Amygdala (tissue), 56 donors: Measurements from ENCODE around the gene CYP27A1.

Source experiments
- DNase-seq, 56 donors: peaks; one replicate each; lab custom pipeline; 2025; lab: John Stamatoyannopoulos, UW

CYP27A1 gene

DNA sequence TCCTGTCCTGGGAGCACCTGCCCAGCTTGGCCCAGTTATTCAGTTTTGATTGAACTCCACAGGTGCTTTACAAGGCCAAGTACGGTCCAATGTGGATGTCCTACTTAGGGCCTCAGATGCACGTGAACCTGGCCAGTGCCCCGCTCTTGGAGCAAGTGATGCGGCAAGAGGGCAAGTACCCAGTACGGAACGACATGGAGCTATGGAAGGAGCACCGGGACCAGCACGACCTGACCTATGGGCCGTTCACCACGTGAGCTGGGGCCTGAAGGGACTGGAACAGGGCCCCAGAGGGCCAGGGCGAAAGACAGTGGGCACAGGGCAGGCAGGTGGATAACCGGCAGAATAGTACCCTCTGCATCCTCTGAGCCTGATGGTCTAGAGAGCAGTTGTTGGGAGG is 27.6 kb downstream of the CYP27A1 start:
- DNase-seq, result no peak

DNA sequence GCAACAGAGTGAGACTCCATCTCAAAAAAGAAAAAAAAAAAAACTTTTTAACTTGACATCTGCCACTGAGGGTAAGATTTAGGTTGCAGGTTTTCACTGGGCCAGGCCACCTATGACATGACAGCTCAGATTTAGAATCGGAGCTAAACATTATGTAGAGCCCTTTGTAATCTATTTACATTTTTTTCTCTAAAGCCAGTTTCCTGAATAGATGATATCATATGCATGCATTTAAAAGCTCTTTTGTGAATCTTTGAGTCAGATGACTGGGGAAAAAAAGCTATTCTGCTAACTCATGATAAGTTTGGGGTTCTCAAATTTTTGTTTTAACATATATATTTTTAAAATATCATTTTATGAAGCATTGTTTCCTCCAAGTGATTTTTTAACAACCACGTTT is 28.3 kb downstream of the CYP27A1 start:
- DNase-seq, result no peak

DNA sequence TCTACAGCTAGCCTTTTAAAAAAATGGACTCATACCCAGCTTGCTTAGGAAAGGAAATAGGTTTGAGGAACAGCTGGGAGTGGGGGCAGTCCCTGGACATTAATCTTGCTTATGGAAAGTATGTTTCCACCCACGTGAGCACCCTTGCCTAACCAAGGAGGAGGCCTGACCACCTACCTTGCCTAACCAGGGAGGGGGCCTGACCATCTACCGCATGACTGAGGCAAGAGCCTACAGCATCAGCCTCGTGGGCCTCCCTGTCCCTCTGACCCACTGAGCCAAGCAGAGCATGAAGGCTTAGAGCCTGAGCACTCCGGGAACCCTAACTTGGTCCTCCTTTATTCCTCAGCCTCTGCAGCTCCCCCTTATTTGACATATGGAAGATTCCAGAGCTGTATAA is 29.4 kb downstream of the CYP27A1 start:
- no peak for DNase-seq

DNA sequence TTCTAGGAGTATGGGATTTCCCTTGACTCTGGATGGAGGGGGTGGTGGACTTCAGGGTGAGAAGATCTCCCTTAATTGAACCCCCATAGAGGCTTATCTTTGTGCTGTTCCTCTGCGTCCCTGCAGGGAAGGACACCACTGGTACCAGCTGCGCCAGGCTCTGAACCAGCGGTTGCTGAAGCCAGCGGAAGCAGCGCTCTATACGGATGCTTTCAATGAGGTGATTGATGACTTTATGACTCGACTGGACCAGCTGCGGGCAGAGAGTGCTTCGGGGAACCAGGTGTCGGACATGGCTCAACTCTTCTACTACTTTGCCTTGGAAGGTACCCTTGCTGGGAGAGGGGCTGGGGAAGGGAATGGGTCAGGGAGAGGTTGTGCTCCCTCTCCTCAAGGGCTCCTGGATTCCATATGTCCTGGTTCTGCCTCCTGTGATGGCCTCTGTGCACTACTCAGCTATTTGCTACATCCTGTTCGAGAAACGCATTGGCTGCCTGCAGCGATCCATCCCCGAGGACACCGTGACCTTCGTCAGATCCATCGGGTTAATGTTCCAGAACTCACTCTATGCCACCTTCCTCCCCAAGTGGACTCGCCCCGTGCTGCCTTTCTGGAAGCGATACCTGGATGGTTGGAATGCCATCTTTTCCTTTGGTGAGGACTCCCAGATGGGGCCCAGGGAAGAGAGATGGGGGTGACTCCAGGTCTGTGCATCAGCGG is 30.3 kb downstream of the CYP27A1 start:
- no peak for DNase-seq

DNA sequence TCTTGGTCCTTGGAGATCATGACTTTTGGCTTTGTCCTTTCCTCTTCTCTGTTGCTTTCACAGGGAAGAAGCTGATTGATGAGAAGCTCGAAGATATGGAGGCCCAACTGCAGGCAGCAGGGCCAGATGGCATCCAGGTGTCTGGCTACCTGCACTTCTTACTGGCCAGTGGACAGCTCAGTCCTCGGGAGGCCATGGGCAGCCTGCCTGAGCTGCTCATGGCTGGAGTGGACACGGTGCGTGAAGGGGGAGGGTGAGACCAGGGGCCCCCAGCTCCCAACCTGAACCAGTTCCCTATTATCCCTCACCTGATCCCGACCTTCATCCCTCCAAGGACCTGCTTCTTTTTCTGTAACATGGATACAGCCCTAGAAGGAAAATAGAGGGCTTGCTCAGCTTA is 30.9 kb downstream of the CYP27A1 start:
- DNase-seq, result no peak

DNA sequence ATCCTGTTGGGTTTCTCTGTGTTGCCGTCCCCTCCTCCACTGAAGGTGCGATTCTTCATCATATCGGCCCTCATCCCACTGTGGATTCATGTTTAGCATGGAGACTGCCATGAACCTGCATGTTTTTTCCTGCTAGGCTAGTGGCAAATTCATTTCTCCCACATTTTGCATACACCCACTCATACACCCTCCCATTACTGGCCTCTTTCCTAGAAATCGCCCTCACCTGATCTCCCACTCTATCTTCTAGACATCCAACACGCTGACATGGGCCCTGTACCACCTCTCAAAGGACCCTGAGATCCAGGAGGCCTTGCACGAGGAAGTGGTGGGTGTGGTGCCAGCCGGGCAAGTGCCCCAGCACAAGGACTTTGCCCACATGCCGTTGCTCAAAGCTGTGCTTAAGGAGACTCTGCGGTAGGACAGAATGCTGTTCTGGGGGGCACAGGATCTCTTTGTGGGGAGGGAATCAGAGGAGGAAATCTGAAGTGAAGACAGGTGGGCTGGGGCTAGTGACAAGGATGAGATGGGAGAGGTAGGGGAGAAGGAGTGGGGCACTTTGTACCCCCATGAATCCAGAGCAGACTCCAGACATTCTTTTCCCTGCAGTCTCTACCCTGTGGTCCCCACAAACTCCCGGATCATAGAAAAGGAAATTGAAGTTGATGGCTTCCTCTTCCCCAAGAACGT is 32.0 kb downstream of the CYP27A1 start:
- no peak for DNase-seq

DNA sequence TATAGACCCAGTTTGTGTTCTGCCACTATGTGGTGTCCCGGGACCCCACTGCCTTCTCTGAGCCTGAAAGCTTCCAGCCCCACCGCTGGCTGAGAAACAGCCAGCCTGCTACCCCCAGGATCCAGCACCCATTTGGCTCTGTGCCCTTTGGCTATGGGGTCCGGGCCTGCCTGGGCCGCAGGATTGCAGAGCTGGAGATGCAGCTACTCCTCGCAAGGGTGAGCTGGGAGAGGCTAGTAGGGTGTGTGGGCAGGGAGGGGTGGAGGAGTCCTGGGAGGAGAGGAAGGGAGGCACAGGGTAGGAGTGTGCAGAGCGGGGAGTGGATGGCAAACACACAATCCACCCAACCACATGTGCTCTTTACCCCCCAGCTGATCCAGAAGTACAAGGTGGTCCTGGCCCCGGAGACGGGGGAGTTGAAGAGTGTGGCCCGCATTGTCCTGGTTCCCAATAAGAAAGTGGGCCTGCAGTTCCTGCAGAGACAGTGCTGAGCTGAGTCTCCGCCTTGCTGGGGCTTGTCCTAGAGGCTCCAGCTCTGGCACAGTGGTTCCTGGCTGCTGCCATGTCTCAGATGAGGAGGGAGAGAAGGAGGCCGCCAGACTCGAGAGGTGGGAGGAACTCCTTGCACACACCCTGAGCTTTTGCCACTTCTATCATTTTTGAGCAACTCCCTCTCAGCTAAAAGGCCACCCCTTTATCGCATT is 32.7 kb downstream of the CYP27A1 start:
- no peak for DNase-seq

DNA sequence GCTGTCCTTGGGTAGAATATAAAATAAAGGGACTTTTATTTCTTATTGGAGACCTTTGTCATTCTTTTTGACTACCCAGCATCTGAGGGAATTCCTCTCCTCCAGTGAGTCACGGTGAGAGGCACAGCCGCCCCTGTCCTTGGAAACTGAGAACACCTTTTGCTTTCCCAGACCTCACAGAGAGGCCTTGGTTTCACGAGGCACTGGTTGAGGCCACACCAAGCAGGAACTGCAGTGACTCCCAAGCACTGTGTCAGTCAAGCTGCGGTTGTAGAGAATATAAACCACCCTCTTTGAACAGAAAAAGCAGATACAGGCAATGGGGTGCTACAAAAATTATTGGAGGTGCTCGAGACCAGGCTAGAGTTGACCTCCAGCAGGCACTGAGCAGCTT is 33.3 kb downstream of the CYP27A1 start:
- DNase-seq, result no peak

DNA sequence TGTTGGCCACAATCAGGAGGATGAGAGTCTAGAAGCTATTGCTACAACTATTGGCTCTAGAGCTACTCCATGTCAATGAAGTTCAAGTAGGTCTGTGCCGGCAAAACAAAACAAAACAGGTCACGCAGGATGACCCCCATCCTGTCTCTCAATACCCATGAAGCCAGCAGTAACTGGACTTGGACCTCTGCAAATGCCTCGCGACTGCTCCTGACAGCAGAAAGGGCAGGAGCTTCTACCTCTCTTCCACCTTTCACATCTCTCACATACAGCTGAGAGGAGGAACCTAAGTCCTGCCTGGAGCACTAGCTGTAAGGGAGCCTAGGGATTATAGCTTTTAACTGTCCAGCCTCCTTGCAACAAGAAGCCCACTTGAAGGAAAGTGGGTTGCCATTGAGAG is 33.7 kb downstream of the CYP27A1 start:
- DNase-seq, result no peak

DNA sequence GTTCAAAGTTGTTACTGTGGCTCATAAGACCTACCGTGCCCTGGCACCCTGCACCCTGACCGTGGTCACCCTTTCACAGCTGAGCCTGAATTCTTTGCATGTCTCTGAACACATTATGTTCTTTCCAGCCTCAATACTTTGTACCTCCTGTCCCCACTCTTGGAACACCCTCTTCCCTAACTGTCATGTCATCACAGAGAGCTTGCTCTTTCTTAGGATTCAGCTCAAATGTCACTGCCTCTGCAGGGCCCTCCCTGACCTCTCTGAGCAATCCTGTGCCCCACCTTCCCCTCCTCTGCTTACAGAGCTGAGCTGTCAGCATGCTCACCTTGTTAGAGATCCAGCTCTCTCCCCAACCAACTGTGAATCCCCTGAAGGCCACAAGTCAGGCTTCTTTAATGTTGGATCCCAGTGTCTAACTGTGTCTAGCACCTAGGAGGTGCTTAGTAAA is 34.6 kb downstream of the CYP27A1 start:
- no peak for DNase-seq

DNA sequence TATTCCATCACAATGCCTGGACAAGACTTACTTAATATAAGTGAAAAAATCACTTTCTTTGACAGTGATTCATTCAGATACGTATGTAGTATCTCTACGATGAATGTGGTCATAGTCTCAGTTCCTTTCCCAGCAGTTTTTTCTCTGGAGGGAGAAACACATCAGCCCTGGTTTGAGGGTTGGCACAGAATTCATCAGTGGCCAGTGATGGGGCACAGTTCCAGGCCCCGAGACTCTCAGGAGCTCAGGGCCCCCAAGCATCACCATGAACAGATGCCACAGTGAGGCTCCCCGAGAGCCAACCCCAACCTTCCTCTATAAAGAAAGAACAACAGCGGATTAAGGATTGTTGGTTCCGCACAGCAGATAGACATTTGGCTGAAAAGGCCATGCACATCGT is 37.1 kb downstream of the CYP27A1 start:
- no peak for DNase-seq

DNA sequence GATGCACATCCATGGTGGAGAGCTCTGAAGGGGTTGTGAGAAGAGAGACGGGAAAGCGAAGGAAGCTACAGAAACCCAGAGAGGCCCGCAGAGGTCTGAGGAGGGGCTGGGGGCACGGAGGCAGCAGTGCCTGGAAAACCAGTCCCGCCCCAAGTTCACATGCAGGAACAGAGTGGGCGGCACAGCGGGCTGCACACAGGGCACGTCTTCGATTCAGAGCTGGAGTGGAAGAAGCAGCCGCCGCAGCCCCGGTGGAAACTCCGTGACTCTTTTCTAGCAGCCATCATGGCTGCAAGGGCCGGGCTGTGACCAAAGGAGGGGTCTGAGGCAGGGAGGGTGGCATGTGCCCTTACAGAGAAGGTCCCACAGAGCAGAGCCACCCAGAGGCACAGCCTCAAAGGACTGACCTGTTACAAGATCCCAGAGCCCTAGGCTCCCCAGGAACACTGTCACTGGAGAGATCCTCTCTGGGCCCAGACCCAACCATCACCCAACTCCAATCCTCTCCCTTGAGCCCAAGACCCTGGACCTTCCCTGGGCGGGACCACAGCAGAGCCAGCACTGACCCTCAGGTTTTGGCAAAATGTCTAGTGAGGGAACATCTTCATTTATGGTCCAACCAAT is 38.9 kb downstream of the CYP27A1 start:
- no peak for DNase-seq

DNA sequence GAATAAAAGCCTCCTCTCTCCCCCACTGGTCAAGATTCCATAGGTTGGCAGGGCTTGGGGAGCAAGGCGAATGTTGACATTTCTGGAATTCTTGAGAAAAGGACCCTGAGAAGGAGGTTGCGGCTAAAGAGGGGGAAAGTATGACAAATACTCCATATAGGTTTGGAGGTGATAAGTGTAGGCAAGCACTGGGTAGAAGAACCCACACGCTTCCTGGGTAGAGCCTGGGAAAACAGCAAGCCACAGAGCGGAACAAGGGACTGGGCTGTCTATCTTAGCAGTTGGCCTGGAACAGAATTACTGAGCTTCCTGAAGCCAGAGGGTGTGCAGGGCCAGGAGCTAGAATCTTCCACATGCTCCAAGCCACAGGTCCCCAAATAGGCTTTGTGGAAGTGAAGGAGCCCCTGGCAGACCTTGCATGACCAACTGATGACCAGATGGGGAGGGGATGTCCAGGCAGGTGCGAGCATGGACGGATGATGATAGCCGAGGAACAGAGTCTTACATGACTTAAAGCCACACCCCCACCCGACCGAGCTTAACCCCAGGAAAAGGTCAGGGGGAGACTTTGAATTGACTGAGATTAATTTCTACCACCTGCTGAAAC is 39.8 kb downstream of the CYP27A1 start:
- no peak for DNase-seq

DNA sequence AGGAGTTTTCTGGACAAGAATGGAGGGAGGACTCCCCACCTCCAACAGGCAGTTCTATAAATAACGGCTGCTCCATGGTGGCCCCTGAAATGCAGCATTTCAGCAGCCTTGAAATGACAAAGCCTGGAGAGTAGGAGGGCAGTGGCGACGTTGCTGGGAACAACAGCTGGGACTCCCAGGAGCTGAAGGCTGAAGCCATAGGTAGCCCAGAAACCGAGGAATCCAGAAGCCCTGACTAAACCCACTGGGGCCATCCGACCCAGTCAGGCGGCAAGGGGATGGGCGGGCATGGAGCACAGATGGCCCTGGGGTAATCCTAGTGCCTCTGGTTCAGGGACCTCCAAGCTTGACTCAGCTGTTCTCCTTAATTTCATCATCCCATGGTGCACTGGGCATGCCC is 40.7 kb downstream of the CYP27A1 start:
- no peak for DNase-seq

DNA sequence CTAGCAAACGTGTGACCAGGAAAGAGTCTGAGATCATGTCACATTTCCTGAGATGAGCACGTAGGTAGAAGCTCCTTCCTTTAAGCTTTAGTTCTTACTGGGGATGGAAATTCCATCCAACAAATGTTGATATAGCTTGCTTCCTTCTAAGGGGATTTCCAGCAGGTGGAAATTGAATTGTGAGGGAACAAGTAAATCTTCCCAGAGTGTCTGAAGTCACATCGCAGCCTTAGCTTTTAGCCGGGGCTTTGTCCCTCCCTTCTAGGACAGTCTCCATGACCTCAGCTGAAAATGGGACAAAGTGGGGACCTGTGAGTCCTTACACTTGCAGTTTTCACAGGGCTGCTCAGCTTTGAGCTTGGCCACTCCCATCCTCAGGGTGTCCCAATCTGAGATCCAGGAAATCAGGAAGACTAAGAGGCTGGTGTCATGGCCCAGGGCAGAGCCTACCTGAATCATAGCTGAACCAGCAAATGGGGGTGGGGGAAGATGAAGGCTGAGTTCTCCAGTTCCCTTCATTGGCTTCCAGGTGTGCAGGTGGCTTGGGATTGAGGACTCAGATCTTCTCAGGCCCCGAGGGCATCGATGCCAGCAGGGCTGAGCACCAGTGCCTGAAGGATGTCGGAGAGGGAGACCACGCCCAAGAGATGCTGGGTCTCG is 41.4 kb downstream of the CYP27A1 start:
- no peak for DNase-seq

DNA sequence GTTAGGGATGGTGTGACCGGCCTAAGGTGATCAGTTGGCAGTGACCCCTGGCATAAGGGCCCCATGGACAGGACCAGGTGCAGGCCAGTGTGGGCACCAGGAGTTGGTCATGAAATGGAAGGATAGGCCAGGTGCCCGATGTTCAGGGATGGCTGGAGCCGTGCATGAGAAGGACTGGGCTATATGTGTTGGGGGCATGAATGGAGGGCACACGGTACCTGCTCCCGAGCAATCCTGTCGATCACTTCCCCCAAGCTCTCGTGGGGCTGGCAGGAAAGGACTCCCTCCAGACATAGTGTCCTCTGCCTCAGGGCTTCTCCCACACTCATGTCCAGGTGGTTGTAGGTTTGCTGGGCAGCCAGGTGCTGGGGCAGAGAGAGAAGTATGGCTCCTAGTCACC is 42.1 kb downstream of the CYP27A1 start:
- DNase-seq, result no peak

DNA sequence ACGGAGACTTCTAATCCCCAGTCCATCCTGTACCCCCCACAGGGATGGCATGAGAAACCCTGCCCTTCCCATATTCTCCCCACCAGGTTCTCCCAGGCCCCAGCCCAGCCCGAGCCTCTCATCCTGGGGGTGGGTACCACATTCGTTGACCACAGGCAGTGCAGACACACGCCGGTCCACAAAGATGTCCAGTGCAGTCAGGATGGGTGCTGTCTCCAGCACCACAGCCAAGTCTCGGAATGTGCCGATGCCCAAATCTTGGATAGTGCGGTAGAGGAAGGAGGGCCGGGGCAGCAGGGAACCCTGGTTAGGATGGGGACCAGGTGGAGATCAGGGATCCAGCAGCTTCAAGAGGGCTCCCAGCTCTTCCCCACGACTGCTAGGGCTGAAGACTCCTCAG is 44.8 kb downstream of the CYP27A1 start:
- no peak for DNase-seq

DNA sequence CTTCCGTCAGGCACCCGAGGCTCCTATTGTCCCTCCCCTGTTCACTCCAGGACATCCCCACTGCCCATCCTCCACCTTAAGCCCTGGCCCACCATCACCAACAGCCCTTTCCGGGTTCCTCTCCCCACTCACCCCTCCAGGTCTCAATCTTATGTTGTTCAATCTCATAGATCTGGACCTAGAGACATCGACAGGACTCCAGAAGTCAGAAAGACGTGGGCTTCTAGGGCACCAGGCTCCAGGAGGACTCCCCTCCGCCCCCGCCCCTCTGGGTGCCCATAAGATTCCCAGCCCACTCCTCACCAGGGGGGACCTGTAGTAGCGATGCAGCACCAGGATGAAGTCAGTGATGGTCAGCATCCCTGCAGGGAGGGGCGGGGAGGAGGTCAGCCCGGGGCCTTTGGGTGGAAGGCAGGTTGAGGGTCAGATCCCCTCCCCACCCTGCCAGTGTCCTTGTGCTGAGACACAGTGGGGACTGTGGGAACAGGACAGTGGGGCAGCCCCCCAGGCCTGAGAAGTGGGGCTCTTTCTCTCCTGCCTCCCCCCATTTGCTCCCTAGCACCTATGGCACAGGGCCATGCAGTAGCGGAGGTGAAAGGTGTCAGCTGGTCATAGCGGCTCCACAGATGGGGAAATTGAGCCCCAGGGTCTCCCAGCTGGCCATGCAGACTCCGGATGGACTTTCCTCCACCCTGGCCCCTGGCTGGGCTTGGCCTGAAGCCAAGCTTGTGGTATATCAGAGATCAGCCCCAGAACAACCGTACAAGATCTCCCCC is 45.9 kb downstream of the CYP27A1 start:
- no peak for DNase-seq

DNA sequence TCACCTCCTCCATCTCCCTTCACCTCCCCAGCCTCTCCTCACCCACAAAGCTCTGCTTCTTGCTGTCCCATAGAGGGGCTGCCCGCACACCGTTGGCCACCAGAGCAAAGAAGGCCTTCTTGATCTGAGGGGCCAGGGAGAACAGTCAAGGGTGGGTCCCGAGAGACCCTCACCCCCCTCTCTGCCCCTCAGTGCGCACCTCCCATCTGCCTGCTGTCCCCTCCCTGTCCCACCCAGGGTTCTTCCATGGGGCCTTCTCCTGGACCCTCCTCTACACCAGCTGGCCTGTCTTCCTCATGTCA is 46.5 kb downstream of the CYP27A1 start:
- no peak for DNase-seq
